ENCODE measurements around the gene WDR6. TPM values are rescaled to one million over a fixed set of nuclear protein-coding genes. Genes with fewer than 3 reads are reported as not detected.
A peak's percentile ranks its signal among the peaks of the same experiment; 100 is the strongest.

The WDR6 gene
- total RNA-seq, 1 donor from 2014 or later, result 153 TPM

GRCh38 chr3:49015072-49015471 lies 7.9 kb downstream of the WDR6 start:
- DNase-seq, result no peak
- Mint-ChIP-seq H3K4me3 (no peak overlapping the region), H3K27ac (no peak overlapping the region), H3K27me3 (no peaks in the 10 kb centered on the region), H3K36me3 (ENCODE audit: low read depth) (peaks cover 34% of the 10 kb centered on the region), H3K9me3 (no peaks in the 10 kb centered on the region), H3K4me1 (peaks cover 15% of the 10 kb centered on the region)
- intact Hi-C loops (cut with micrococcal nuclease), result no loop called here

- intact Hi-C loops (cut with micrococcal nuclease), result no loop called here
- Mint-ChIP-seq H3K36me3 (ENCODE audit: low read depth) (peaks cover 34% of the 10 kb centered on the region), H3K9me3 (no peaks in the 10 kb centered on the region), H3K4me1 (peaks cover 15% of the 10 kb centered on the region), H3K4me3 (no peak overlapping the region), H3K27me3 (no peaks in the 10 kb centered on the region), H3K27ac (no peak overlapping the region)
- DNase-seq, result no peak
These were observed 8.6 kb downstream of the WDR6 start for GRCh38 chr3:49015765-49016164.

- peaks cover 17% of the 10 kb centered on the region for H3K4me1 Mint-ChIP-seq
- no peak overlapping the region for H3K27ac Mint-ChIP-seq
- peaks cover 33% of the 10 kb centered on the region for H3K36me3 Mint-ChIP-seq (ENCODE audit: low read depth)
- no peak for DNase-seq
- no peaks in the 10 kb centered on the region for H3K27me3 Mint-ChIP-seq
- H3K9me3 Mint-ChIP-seq, result no peaks in the 10 kb centered on the region
- H3K4me3 Mint-ChIP-seq, result peak overlapping the region; percentile 96
- intact Hi-C loops (cut with micrococcal nuclease), result no loop called here
These were observed 9.4 kb downstream of the WDR6 start for GRCh38 chr3:49016414-49017228.

GRCh38 chr3:49017229-49017970 lies 10.2 kb downstream of the WDR6 start:
- no peaks in the 10 kb centered on the region for H3K9me3 Mint-ChIP-seq
- intact Hi-C loops (cut with micrococcal nuclease), result no loop called here
- no peak for DNase-seq
- peaks cover 27% of the 10 kb centered on the region for H3K36me3 Mint-ChIP-seq (ENCODE audit: low read depth)
- peak overlapping the region; percentile 96 for H3K4me3 Mint-ChIP-seq
- H3K27ac Mint-ChIP-seq, result peak overlapping the region; percentile 69
- peaks cover 17% of the 10 kb centered on the region for H3K4me1 Mint-ChIP-seq
- no peaks in the 10 kb centered on the region for H3K27me3 Mint-ChIP-seq

- Mint-ChIP-seq H3K4me1 (peaks cover 20% of the 10 kb centered on the region), H3K27ac (peak within 1 kb of the TSS; percentile 89), H3K36me3 (ENCODE audit: low read depth) (peaks cover 34% of the 10 kb centered on the region), H3K27me3 (no peaks in the 10 kb centered on the region), H3K9me3 (no peaks in the 10 kb centered on the region), H3K4me3 (peak within 1 kb of the TSS; percentile 96)
- peak; percentile 92 for DNase-seq
- intact Hi-C loops (cut with micrococcal nuclease), result loop anchor here (1.0 kb wide), 1 partner anchor 11 kb away; the partner anchor contains the start of gene WDR6
These were observed 10.9 kb downstream of the WDR6 start, which contains the start of gene DALRD3 for GRCh38 chr3:49017971-49018706. TSS of gene DALRD3 (minus strand) at chr3:49018580. CDS start at chr3:49018564, 16 bp downstream.

- peak overlapping the region; percentile 96 for H3K4me3 Mint-ChIP-seq
- intact Hi-C loops (cut with micrococcal nuclease), result loop anchor here (1.0 kb wide), 1 partner anchor 11 kb away; the partner anchor contains the start of gene WDR6
- no peak for DNase-seq
- H3K27me3 Mint-ChIP-seq, result no peaks in the 10 kb centered on the region
- H3K4me1 Mint-ChIP-seq, result peaks cover 23% of the 10 kb centered on the region
- no peaks in the 10 kb centered on the region for H3K9me3 Mint-ChIP-seq
- H3K36me3 Mint-ChIP-seq (ENCODE audit: low read depth), result peaks cover 39% of the 10 kb centered on the region
- peak overlapping the region; percentile 89 for H3K27ac Mint-ChIP-seq
These were observed 11.5 kb downstream of the WDR6 start for GRCh38 chr3:49018707-49019006.

- Mint-ChIP-seq H3K27ac (peak overlapping the region; percentile 98), H3K27me3 (no peaks in the 10 kb centered on the region), H3K4me1 (peaks cover 26% of the 10 kb centered on the region), H3K9me3 (no peaks in the 10 kb centered on the region), H3K36me3 (ENCODE audit: low read depth) (peaks cover 44% of the 10 kb centered on the region), H3K4me3 (peak overlapping the region; percentile 96)
- intact Hi-C loops (cut with micrococcal nuclease), result loop anchor here (10.0 kb wide), 1 partner anchor 835 kb away; the partner anchor contains the start of gene CDC25A
- no peak for DNase-seq
These were observed 12.7 kb downstream of the WDR6 start for GRCh38 chr3:49019941-49020329.

- peaks cover 44% of the 10 kb centered on the region for H3K36me3 Mint-ChIP-seq (ENCODE audit: low read depth)
- H3K4me1 Mint-ChIP-seq, result peaks cover 30% of the 10 kb centered on the region
- peak overlapping the region; percentile 98 for H3K27ac Mint-ChIP-seq
- H3K27me3 Mint-ChIP-seq, result no peaks in the 10 kb centered on the region
- no peaks in the 10 kb centered on the region for H3K9me3 Mint-ChIP-seq
- DNase-seq, result peak; percentile 83
- intact Hi-C loops (cut with micrococcal nuclease), result loop anchor here (1.0 to 10.0 kb wide), 5 partner anchors 9 to 836 kb away; partner anchors contain the start of genes ARIH2, CDC25A, IMPDH2 and P4HTM
- peak overlapping the region; percentile 96 for H3K4me3 Mint-ChIP-seq
These were observed 13.4 kb downstream of the WDR6 start for GRCh38 chr3:49020330-49021212.

GRCh38 chr3:49021213-49021812 lies 14.1 kb downstream of the WDR6 start:
- Mint-ChIP-seq H3K27me3 (no peaks in the 10 kb centered on the region), H3K4me1 (peaks cover 33% of the 10 kb centered on the region), H3K9me3 (no peaks in the 10 kb centered on the region), H3K27ac (peak overlapping the region; percentile 98), H3K4me3 (peak overlapping the region; percentile 96), H3K36me3 (ENCODE audit: low read depth) (peaks cover 44% of the 10 kb centered on the region)
- peak; percentile 100 for DNase-seq
- intact Hi-C loops (cut with micrococcal nuclease), result loop anchor here (1.0 to 10.0 kb wide), 5 partner anchors 8 to 837 kb away; partner anchors contain the start of genes ARIH2, CDC25A, IMPDH2 and P4HTM

- peak; percentile 98 for DNase-seq
- H3K36me3 Mint-ChIP-seq (ENCODE audit: low read depth), result peaks cover 47% of the 10 kb centered on the region
- no peaks in the 10 kb centered on the region for H3K27me3 Mint-ChIP-seq
- peaks cover 35% of the 10 kb centered on the region for H3K4me1 Mint-ChIP-seq
- H3K4me3 Mint-ChIP-seq, result peak within 1 kb of the TSS; percentile 96
- peak within 1 kb of the TSS; percentile 98 for H3K27ac Mint-ChIP-seq
- H3K9me3 Mint-ChIP-seq, result no peaks in the 10 kb centered on the region
- intact Hi-C loops (cut with micrococcal nuclease), result loop anchor here (1.0 to 10.0 kb wide), 5 partner anchors 7 to 837 kb away; partner anchors contain the start of genes ARIH2, CDC25A, IMPDH2 and P4HTM
These were observed 14.9 kb downstream of the WDR6 start, which contains the start of gene NDUFAF3 for GRCh38 chr3:49021813-49022687. TSS of gene NDUFAF3 (plus strand) at chr3:49022121. CDS start at chr3:49022145, 24 bp downstream.

- peak; percentile 70 for DNase-seq
These were observed 15.5 kb downstream of the WDR6 start for GRCh38 chr3:49022688-49023171.

More at GRCh38 chr3:49022688-49023171, 15.5 kb downstream of the WDR6 start:
- Mint-ChIP-seq H3K4me3 (peak overlapping the region; percentile 96), H3K4me1 (peaks cover 34% of the 10 kb centered on the region), H3K36me3 (ENCODE audit: low read depth) (peaks cover 52% of the 10 kb centered on the region), H3K9me3 (no peaks in the 10 kb centered on the region), H3K27ac (peak overlapping the region; percentile 98), H3K27me3 (no peaks in the 10 kb centered on the region)
- intact Hi-C loops (cut with micrococcal nuclease), result loop anchor here (10.0 kb wide), 1 partner anchor 838 kb away; the partner anchor contains the start of gene CDC25A
